Measurements from ENCODE around the gene CLNK.

The CLNK gene

DNA sequence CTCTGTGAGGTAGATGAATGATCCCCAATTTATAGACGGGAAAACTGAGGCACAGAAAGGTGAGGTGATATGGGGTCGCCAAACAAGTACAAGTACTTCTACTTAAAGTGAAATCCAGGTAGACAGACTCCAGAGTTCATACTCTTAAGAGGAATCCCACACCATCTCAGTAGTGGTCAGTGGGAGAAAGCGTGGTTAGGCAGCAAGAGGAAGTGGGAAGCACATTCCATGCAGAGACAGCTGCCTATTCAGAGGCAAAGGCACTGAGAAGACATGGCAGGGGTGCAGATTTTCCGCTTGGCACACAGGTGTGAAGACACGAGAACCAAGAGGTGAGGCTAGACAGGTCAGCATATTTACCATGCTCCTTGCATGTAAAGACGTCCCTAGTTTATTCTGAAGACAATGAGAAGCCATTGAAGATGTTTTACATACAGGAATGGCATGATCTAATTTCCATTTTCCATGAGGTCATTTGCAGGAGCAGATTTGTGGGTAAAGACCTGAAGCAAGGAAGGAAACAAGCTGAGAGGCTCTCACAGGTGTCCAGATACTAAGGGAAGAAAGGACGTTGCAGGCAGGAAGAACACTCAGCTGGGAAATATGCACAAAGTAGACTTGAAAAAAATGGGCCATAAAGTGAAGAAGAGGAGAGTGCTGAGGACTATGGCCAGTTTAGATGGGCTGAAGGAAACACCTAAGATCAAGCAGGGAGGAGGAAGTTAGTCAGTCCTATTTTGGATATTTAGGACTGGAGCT, 17.3 kb upstream of the CLNK start:
- Histone ChIP-seq H3K27me3 (ENCODE audit: control insufficient read depth, low read length) (no peaks in the 10 kb centered on the region), H3K27ac (ENCODE audit: low read depth, low read length) (no peak overlapping the region), H3F3A (ENCODE audit: control insufficient read depth, insufficient read depth) (no peaks in the 10 kb centered on the region), H3K4me3 (ENCODE audit: low read length) (no peak overlapping the region), H3K9me3 (ENCODE audit: control insufficient read depth, insufficient read depth, low read length) (no peaks in the 10 kb centered on the region), H4K20me1 (ENCODE audit: control insufficient read depth, insufficient read depth, low read depth, low read length) (no peaks in the 10 kb centered on the region), H3K4me2 (ENCODE audit: low read length) (no peak overlapping the region), H3K4me1 (ENCODE audit: control insufficient read depth, low read length) (peaks cover 4% of the 10 kb centered on the region), H3K79me2 (ENCODE audit: control insufficient read depth, low read length) (no peaks in the 10 kb centered on the region), H3K36me3 (ENCODE audit: control insufficient read depth, low read length) (no peaks in the 10 kb centered on the region), H3K9me2 (replicated peaks; ENCODE audit: control insufficient read depth, low read length) (no peaks in the 10 kb centered on the region)
- no peak for TF ChIP-seq EZH2phosphoT487 (IDR thresholded peaks at IDR 0.05; ENCODE audit: borderline replicate concordance, low read length)
- TF ChIP-seq, protein P1, sequence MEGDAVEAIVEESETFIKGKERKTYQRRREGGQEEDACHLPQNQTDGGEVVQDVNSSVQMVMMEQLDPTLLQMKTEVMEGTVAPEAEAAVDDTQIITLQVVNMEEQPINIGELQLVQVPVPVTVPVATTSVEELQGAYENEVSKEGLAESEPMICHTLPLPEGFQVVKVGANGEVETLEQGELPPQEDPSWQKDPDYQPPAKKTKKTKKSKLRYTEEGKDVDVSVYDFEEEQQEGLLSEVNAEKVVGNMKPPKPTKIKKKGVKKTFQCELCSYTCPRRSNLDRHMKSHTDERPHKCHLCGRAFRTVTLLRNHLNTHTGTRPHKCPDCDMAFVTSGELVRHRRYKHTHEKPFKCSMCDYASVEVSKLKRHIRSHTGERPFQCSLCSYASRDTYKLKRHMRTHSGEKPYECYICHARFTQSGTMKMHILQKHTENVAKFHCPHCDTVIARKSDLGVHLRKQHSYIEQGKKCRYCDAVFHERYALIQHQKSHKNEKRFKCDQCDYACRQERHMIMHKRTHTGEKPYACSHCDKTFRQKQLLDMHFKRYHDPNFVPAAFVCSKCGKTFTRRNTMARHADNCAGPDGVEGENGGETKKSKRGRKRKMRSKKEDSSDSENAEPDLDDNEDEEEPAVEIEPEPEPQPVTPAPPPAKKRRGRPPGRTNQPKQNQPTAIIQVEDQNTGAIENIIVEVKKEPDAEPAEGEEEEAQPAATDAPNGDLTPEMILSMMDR (IDR thresholded peaks at IDR 0.05; ENCODE audit: low read depth, low read length, poor library complexity, severe bottlenecking), result no peak

DNA sequence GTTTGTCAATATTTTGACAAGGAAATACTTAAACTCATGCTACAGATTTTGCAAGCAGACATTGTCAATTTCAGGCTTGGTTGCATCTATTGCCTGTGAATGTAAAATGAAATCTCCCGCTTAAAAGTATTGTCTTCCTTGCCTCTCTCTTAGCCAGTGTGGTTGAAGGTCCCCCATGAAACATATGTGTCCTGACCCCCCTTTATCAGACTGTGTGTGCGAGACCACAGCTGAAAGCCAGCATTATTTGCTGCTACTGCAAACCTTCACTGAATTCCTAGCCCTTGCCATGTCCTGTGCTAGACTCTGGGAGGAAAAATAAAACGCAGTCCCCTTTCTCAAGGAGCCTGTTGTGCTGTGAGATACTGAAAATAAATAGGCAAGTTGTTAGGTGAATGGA, 16.6 kb upstream of the CLNK start:
- Histone ChIP-seq H3K36me3 (ENCODE audit: control insufficient read depth, low read length) (no peaks in the 10 kb centered on the region), H3K9me3 (ENCODE audit: control insufficient read depth, insufficient read depth, low read length) (no peaks in the 10 kb centered on the region), H3K4me2 (ENCODE audit: low read length) (no peak overlapping the region), H3F3A (ENCODE audit: control insufficient read depth, insufficient read depth) (no peaks in the 10 kb centered on the region), H3K4me1 (ENCODE audit: control insufficient read depth, low read length) (peaks cover 4% of the 10 kb centered on the region), H3K79me2 (ENCODE audit: control insufficient read depth, low read length) (no peaks in the 10 kb centered on the region), H3K9me2 (replicated peaks; ENCODE audit: control insufficient read depth, low read length) (no peaks in the 10 kb centered on the region), H3K27ac (ENCODE audit: low read depth, low read length) (no peak overlapping the region), H3K4me3 (ENCODE audit: low read length) (no peak overlapping the region), H4K20me1 (ENCODE audit: control insufficient read depth, insufficient read depth, low read depth, low read length) (no peaks in the 10 kb centered on the region), H3K27me3 (ENCODE audit: control insufficient read depth, low read length) (no peaks in the 10 kb centered on the region)
- no peak for TF ChIP-seq EZH2phosphoT487 (IDR thresholded peaks at IDR 0.05; ENCODE audit: borderline replicate concordance, low read length)
- TF ChIP-seq, protein P1 (IDR thresholded peaks at IDR 0.05; ENCODE audit: low read depth, low read length, poor library complexity, severe bottlenecking), result no peak

GRCh38 chr4:10698172-10698571, 13.6 kb upstream of the CLNK start:
- no peak overlapping the region for H3K27ac ChIP-seq (ENCODE audit: low read depth, low read length)
- H3K36me3 ChIP-seq (ENCODE audit: control insufficient read depth, low read length), result no peaks in the 10 kb centered on the region
- H4K20me1 ChIP-seq (ENCODE audit: control insufficient read depth, insufficient read depth, low read depth, low read length), result no peaks in the 10 kb centered on the region
- H3K27me3 ChIP-seq (ENCODE audit: control insufficient read depth, low read length), result no peaks in the 10 kb centered on the region
- no peaks in the 10 kb centered on the region for H3F3A ChIP-seq (ENCODE audit: control insufficient read depth, insufficient read depth)
- no peaks in the 10 kb centered on the region for H3K79me2 ChIP-seq (ENCODE audit: control insufficient read depth, low read length)
- TF ChIP-seq, protein P1 (IDR thresholded peaks at IDR 0.05; ENCODE audit: low read depth, low read length, poor library complexity, severe bottlenecking), result no peak
- TF ChIP-seq EZH2phosphoT487 (IDR thresholded peaks at IDR 0.05; ENCODE audit: borderline replicate concordance, low read length), result no peak
- H3K4me1 ChIP-seq (ENCODE audit: control insufficient read depth, low read length), result 0 out of 2 replicates have a peak, but pooled peaks cover 4% of the 10 kb centered on the region
- H3K9me3 ChIP-seq (ENCODE audit: control insufficient read depth, insufficient read depth, low read length), result no peaks in the 10 kb centered on the region
- no peaks in the 10 kb centered on the region for H3K9me2 ChIP-seq (replicated peaks; ENCODE audit: control insufficient read depth, low read length)
- H3K4me3 ChIP-seq (ENCODE audit: low read length), result no peak overlapping the region
- no peak overlapping the region for H3K4me2 ChIP-seq (ENCODE audit: low read length)

All from DOHH2 (cell line).